ENCODE data around the gene NCCRP1. TPM values are rescaled to one million over a fixed set of nuclear protein-coding genes. Genes with fewer than 3 reads are reported as not detected.

Gene NCCRP1
- total RNA-seq, 2 experiments from 2014 or later: not detected

DNA sequence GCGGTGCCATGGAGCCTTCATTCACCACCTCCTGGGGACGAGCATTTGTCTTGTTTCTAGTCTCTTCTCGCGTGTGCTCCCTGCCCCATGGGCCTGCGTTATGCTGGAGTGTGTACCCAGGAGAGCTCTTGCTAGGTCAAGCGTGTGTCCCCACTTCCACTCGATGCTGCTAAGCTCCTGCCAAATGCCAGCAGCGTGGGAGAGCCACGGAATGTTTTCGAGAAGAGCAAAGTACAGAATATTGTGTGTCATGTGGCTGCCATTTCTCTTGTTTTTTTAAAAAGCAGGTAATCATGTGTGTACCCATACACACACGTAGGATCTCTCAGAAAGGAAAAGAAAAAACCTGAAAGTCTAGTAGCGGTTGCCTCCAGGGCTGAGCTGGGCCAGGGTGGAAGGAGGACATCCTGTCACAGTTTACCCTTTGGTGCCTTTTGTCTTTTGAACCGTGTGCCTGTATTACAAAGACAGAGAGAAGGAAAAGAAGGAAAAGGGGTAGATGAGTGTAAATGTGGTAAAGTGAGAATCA lies 42.6 kb upstream of the NCCRP1 start:
- intact Hi-C loops (cut with DNase I, micrococcal nuclease): no loop called here
- no peak overlapping the region for H3K27ac ChIP-seq (ENCODE audit: low read depth in 1 of 2, low read length in 2 of 2)
- CTCF ChIA-PET: no interaction called here
- H3K9me3 Mint-ChIP-seq: no peaks in the 10 kb centered on the region
- no peaks in the 10 kb centered on the region for H3K9me3 ChIP-seq (ENCODE audit: control insufficient read depth in 1 of 2, insufficient read depth in 1 of 2, low read length in 2 of 2)
- no peaks in the 10 kb centered on the region for H3K36me3 Mint-ChIP-seq (ENCODE audit: low read depth)
- H3K4me3 Mint-ChIP-seq: no peak overlapping the region
- peaks cover 7% of the 10 kb centered on the region for H3K4me1 ChIP-seq (ENCODE audit: insufficient read depth, low read length)
- ATAC-seq (ENCODE audit: poor library complexity) (no peak), DNase-seq (no peak)
- H3K36me3 ChIP-seq (ENCODE audit: insufficient read depth, low read length): peaks cover 2% of the 10 kb centered on the region
- no peaks in the 10 kb centered on the region for H3K27me3 Mint-ChIP-seq
- POLR2A ChIA-PET: no interaction called here
- TF ChIP-seq, protein P1, sequence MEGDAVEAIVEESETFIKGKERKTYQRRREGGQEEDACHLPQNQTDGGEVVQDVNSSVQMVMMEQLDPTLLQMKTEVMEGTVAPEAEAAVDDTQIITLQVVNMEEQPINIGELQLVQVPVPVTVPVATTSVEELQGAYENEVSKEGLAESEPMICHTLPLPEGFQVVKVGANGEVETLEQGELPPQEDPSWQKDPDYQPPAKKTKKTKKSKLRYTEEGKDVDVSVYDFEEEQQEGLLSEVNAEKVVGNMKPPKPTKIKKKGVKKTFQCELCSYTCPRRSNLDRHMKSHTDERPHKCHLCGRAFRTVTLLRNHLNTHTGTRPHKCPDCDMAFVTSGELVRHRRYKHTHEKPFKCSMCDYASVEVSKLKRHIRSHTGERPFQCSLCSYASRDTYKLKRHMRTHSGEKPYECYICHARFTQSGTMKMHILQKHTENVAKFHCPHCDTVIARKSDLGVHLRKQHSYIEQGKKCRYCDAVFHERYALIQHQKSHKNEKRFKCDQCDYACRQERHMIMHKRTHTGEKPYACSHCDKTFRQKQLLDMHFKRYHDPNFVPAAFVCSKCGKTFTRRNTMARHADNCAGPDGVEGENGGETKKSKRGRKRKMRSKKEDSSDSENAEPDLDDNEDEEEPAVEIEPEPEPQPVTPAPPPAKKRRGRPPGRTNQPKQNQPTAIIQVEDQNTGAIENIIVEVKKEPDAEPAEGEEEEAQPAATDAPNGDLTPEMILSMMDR (IDR thresholded peaks at IDR 0.05): no peak
- H3K27me3 ChIP-seq (ENCODE audit: control insufficient read depth in 1 of 2, insufficient read depth in 2 of 2, low read length in 2 of 2): no peaks in the 10 kb centered on the region
- H3K4me1 Mint-ChIP-seq (ENCODE audit: low read depth): peaks cover 28% of the 10 kb centered on the region
- H3K4me3 ChIP-seq (ENCODE audit: low read length): no peak overlapping the region
- H3K27ac Mint-ChIP-seq: no peak overlapping the region

DNA sequence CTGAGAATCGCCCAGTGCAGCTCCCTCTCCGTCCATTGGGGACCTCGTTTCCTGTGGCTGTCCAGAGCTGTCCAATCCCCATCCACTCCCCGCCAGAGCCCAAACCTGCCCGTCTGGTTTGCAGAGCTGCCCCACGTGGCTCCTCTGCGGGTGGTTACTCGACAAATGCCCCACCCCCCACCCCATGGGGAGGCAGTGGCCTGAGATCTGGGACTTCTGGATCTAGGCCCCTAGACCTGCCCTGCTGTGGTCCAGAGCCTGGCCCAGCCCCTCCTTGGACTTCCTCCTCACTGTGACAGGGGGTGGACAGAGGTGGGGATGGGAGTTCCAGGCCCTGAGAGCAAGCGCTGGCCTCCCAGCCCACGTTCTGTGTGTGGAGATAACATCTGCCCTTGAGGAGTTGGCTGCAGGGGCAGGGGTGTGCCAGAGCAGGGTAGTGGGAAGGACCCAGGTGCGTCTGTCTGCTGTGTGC lies 42.1 kb upstream of the NCCRP1 start:
- Histone ChIP-seq H3K4me3 (ENCODE audit: low read length) (no peak overlapping the region), H3K4me1 (ENCODE audit: insufficient read depth, low read length) (peaks cover 7% of the 10 kb centered on the region), H3K9me3 (ENCODE audit: control insufficient read depth in 1 of 2, insufficient read depth in 1 of 2, low read length in 2 of 2) (no peaks in the 10 kb centered on the region), H3K36me3 (ENCODE audit: insufficient read depth, low read length) (peaks cover 2% of the 10 kb centered on the region), H3K27me3 (ENCODE audit: control insufficient read depth in 1 of 2, insufficient read depth in 2 of 2, low read length in 2 of 2) (no peaks in the 10 kb centered on the region), H3K27ac (ENCODE audit: low read depth in 1 of 2, low read length in 2 of 2) (no peak overlapping the region)
- Mint-ChIP-seq H3K27me3 (no peaks in the 10 kb centered on the region), H3K36me3 (ENCODE audit: low read depth) (no peaks in the 10 kb centered on the region), H3K4me3 (no peak overlapping the region), H3K4me1 (ENCODE audit: low read depth) (peaks cover 28% of the 10 kb centered on the region), H3K9me3 (no peaks in the 10 kb centered on the region), H3K27ac (no peak overlapping the region)
- ATAC-seq (ENCODE audit: poor library complexity) (no peak), DNase-seq (no peak)
- intact Hi-C loops (cut with DNase I, micrococcal nuclease): no loop called here
- TF ChIP-seq, protein P1 (IDR thresholded peaks at IDR 0.05): no peak
- CTCF ChIA-PET: no interaction called here
- POLR2A ChIA-PET: no interaction called here

DNA sequence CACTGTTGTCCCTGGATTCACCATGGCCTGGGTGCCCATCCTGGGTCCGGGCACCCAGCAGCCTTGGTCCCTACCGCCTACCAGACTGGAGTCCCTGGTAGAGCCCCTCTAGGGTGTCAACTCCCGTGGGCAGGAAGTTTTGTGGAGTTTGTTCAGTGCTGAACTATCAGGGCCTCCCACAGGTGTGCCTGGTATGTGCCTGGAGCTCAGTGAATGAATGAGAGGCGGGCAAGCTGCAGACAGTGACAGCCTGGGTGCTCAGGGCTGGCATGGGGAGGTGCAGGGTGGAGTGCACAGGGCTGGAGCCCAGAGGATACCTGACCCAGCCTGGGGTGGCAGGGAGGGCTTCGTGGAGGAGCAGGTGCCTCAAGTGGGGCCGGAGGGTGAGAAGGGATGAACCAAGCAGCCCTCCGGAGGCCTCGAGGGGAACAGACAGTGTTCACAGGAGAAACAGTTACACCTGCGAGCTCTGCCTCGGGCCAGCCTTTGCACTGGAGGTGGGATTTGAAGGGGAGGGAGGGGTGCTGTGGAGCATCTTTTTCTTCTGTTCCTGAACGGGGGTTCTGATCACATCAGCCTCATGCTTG lies 41.6 kb upstream of the NCCRP1 start:
- intact Hi-C loops (cut with DNase I, micrococcal nuclease): no loop called here
- H3K4me3 ChIP-seq (ENCODE audit: low read length): no peak overlapping the region
- CTCF ChIA-PET: no interaction called here
- Mint-ChIP-seq H3K36me3 (ENCODE audit: low read depth) (no peaks in the 10 kb centered on the region), H3K9me3 (no peaks in the 10 kb centered on the region), H3K27me3 (no peaks in the 10 kb centered on the region), H3K4me3 (no peak overlapping the region), H3K4me1 (ENCODE audit: low read depth) (peaks cover 29% of the 10 kb centered on the region), H3K27ac (no peak overlapping the region)
- ATAC-seq (ENCODE audit: poor library complexity) (no peak), DNase-seq (no peak)
- H3K27me3 ChIP-seq (ENCODE audit: control insufficient read depth in 1 of 2, insufficient read depth in 2 of 2, low read length in 2 of 2): no peaks in the 10 kb centered on the region
- no peaks in the 10 kb centered on the region for H3K9me3 ChIP-seq (ENCODE audit: control insufficient read depth in 1 of 2, insufficient read depth in 1 of 2, low read length in 2 of 2)
- peaks cover 7% of the 10 kb centered on the region for H3K4me1 ChIP-seq (ENCODE audit: insufficient read depth, low read length)
- TF ChIP-seq, protein P1 (IDR thresholded peaks at IDR 0.05): no peak
- POLR2A ChIA-PET: no interaction called here
- no peak overlapping the region for H3K27ac ChIP-seq (ENCODE audit: low read depth in 1 of 2, low read length in 2 of 2)
- H3K36me3 ChIP-seq (ENCODE audit: insufficient read depth, low read length): peaks cover 2% of the 10 kb centered on the region

All from CD4-positive, alpha-beta T cell (primary cell).